NCI-H2029 (cell line): ENCODE measurements around the gene USP7.
"Not testable (repeated sequence)": the region's sequence is repeated elsewhere in the genome, so short reads cannot be mapped to it uniquely, and the experiment has no call there.

ENCODE experiments used
- DNase-seq: peaks from one replicate; lab custom pipeline; 2025; lab: John Stamatoyannopoulos, UW

Gene USP7

GRCh38 chr16:8843296-8843695, 120.4 kb downstream of the USP7 start:
- DNase-seq = not testable (repeated sequence)
